Neutrophil (primary cell): ENCODE measurements around the gene SRSF4.
A peak's percentile ranks its signal among the peaks of the same experiment; 100 is the strongest.

Experiments used
- H3K27ac ChIP-seq: fragments of 200-600 bp; sonication (generic); 2 replicates; pipeline ENCODE4 v1.5.1; 2016; ENCODE audit warnings: mild to moderate bottlenecking, moderate library complexity
- H3K27me3 ChIP-seq: fragments of 200-600 bp; sonication (generic); 2 replicates; pipeline ENCODE4 v1.6.0; 2016; ENCODE audit warnings: mild to moderate bottlenecking
- H3K36me3 ChIP-seq: fragments of 200-600 bp; sonication (generic); 2 replicates; pipeline ENCODE4 v1.5.1; 2017
- H3K4me1 ChIP-seq, 2 experiments: fragments of 200-600 bp in 1 of 2; sonication (generic) in 1 of 2; 1 replicate in 1 of 2; 2 replicates in 1 of 2; pipeline versions ENCODE4 v1.5.1 to v1.6.1; 2013 to 2016; ENCODE audit warnings: low read depth in 1 of 2, low read length in 1 of 2, mild to moderate bottlenecking in 1 of 2, moderate library complexity in 1 of 2; ENCODE audit not compliant: control insufficient read depth in 1 of 2, insufficient read depth in 1 of 2
- H3K4me3 ChIP-seq, 2 experiments: fragments of 200-600 bp in 1 of 2; sonication (generic) in 1 of 2; 1 replicate in 1 of 2; 2 replicates in 1 of 2; pipeline ENCODE4 v1.5.1; 2013 to 2016; ENCODE audit warnings: low read depth in 1 of 2, low read length in 1 of 2, mild to moderate bottlenecking in 1 of 2, moderate library complexity in 1 of 2
- H3K9me3 ChIP-seq: fragments of 200-600 bp; sonication (generic); 2 replicates; pipeline ENCODE4 v1.5.1; 2016
- TF ChIP-seq, protein P1 (sequence below): fragments of 200-600 bp; sonication (generic); IDR thresholded peaks from 2 replicates; pipeline ENCODE4 v1.5.1; 2016; ENCODE audit warnings: antibody characterized with exemption

SRSF4 gene

DNA sequence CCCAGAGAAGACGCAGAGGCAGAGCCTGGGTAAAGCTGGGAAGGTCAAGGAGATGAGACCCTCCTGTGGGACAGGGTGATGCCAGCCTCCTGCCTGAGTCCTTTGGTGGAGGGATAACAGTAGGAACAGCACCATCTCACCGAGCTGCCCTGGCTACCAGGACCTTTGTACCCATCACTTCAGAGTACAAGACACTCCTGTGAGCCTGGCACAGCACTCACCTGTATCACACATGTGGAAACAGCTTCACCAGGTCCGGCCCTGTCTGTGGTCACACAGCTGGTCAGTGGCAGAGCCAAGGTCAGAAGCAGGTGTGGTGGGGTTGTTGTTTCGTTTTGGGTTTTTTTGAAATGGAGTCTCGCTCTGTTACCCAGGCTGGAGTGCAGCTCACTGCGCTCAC lies 53.0 kb downstream of the SRSF4 start:
- Histone ChIP-seq H3K9me3 (no peaks in the 10 kb centered on the region), H3K4me3 (no peak overlapping the region), H3K36me3 (no peaks in the 10 kb centered on the region), H3K4me1 (peaks cover 3 to 11% of the 10 kb centered on the region in 2 experiments), H3K27ac (no peak overlapping the region), H3K27me3 (peaks cover 84% of the 10 kb centered on the region)
- TF ChIP-seq, protein P1, sequence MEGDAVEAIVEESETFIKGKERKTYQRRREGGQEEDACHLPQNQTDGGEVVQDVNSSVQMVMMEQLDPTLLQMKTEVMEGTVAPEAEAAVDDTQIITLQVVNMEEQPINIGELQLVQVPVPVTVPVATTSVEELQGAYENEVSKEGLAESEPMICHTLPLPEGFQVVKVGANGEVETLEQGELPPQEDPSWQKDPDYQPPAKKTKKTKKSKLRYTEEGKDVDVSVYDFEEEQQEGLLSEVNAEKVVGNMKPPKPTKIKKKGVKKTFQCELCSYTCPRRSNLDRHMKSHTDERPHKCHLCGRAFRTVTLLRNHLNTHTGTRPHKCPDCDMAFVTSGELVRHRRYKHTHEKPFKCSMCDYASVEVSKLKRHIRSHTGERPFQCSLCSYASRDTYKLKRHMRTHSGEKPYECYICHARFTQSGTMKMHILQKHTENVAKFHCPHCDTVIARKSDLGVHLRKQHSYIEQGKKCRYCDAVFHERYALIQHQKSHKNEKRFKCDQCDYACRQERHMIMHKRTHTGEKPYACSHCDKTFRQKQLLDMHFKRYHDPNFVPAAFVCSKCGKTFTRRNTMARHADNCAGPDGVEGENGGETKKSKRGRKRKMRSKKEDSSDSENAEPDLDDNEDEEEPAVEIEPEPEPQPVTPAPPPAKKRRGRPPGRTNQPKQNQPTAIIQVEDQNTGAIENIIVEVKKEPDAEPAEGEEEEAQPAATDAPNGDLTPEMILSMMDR, result no peak

DNA sequence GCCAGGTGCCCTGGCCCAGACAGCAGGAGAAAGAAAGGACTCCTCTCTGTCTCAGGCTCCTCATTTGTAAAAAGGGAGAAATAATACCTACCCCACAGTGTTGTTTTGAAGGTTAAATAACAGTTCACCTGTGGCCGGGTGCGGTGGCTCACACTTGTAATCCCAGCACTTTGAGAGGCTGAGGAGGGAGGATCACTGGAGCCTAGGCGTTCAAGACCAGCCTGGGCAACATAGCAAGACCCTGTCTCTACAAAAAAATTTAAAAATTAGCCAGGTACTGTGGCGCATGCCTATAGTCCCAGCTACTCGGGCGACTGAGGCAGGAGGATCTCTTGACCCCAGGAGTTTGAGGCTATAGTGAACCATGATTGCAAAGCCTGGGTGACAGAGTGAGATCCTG lies 55.5 kb downstream of the SRSF4 start:
- TF ChIP-seq, protein P1, result no peak

DNA sequence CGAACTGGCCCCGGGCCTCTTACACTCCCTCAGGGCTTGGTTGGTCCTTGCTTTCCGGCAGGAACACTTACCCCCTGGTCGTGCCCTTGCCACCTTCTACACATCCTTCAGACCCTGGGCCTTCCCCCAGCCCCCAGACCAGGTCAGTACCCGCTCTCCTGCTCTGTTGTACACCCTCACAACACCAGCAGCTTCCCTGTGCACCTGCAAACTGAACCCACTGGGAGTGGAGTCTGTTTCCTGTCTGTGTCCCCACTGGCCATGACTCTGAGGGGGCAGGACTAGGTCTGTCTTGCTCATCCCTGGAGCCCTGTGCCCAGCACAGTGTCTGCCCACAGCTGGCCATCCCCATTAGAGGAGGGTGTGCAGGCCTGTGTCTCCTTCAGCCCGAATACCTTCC lies 55.9 kb downstream of the SRSF4 start:
- H3K27me3 ChIP-seq, result peaks cover 100% of the 10 kb centered on the region
- H3K36me3 ChIP-seq, result no peaks in the 10 kb centered on the region
- H3K4me3 ChIP-seq, result no peak overlapping the region
- H3K27ac ChIP-seq, result no peak overlapping the region
- H3K4me1 ChIP-seq, result peaks cover 17 to 39% of the 10 kb centered on the region in 2 experiments
- H3K9me3 ChIP-seq, result no peaks in the 10 kb centered on the region
- TF ChIP-seq, protein P1, result no peak

More for the DNA sequence above, 55.5 kb downstream of the SRSF4 start:
- Histone ChIP-seq H3K27me3 (peaks cover 96% of the 10 kb centered on the region), H3K36me3 (no peaks in the 10 kb centered on the region), H3K4me1 (peaks cover 17 to 36% of the 10 kb centered on the region in 2 experiments), H3K9me3 (no peaks in the 10 kb centered on the region), H3K4me3 (no peak overlapping the region), H3K27ac (no peak overlapping the region)

DNA sequence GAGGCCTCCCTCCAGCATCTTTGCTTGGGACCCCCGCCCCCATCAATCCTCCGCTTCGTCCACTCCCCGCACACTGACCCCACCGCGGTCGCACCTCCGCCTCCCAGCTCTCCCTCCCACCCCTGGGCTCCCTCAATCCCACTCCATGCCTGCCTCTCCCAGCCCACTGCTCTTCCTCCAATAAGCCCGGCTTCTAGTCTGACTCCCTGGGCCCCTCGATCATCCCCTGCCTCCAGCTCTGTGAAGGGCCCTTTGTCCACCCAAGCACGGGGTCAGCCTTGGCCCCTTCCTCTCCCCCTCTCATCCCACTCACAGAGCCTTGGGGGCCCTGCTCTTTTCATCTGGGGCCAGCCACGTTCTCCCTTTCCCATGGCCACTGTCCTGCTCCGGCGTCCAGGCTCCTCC lies 56.5 kb downstream of the SRSF4 start:
- Histone ChIP-seq H3K27ac (no peak overlapping the region), H3K4me3 (no peak overlapping the region), H3K27me3 (peaks cover 100% of the 10 kb centered on the region), H3K9me3 (no peaks in the 10 kb centered on the region), H3K36me3 (peaks cover 5% of the 10 kb centered on the region), H3K4me1 (peaks cover 17 to 39% of the 10 kb centered on the region in 2 experiments)
- TF ChIP-seq, protein P1, result no peak

DNA sequence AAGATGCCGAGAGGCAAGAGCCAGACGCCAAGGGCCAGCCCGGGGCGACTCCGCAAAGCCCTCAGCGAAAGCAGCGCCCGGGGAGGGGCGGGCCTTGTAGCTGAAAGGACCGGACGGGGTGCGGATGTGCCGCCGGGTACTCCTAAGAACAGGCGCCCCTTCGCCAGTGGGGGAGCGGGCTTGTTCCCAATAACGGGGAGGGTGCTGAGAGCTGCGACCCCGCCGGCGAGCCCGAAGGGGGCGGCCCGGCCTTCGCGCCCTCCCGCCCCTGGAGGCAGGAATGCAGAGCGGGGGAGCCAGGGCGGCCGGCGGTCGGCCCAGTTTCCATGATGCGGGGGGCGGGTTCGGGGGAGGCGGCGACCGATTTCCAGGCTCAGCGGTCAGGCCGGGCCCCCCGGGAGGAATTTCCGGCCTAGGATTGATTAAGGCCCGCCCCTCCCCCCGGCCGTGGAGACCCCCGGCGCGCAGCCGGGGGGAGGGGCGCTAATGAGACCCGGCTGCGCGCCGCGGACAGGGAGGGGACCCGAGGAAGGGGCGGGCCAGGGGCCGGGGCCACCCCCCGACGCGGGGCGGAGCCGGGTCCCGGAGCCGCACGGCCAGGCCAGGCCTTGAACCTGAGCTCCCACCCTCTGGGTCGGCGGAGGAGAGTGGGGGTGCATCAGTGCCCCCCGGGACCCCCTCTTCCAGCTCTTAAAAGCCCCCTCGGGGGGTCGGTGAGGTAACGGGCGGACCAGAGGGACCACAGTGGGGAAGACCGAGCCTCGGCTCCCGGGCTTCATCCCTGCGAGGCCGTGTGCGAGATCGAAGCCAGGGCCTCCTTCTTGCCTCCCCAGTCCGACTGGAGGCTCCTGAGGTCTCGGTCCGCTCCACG lies 57.1 kb downstream of the SRSF4 start:
- Histone ChIP-seq H3K27ac (no peak overlapping the region), H3K27me3 (peaks cover 100% of the 10 kb centered on the region), H3K9me3 (no peaks in the 10 kb centered on the region), H3K4me1 (peaks cover 17 to 39% of the 10 kb centered on the region in 2 experiments), H3K4me3 (peak overlapping the region in 1 of 2 experiments; percentile 32), H3K36me3 (peaks cover 11% of the 10 kb centered on the region)
- TF ChIP-seq, protein P1, result no peak
